HG03045 (cell line): ENCODE data around the gene SLC39A11.

ENCODE experiments used
- ATAC-seq: cut with Tn5 transposase; IDR thresholded peaks from one replicate; pipeline ENCODE4 v1.9.1; 2021; ENCODE audit warnings: mild to moderate bottlenecking, moderate library complexity; ENCODE audit not compliant: unreplicated experiment

Gene SLC39A11

GRCh38 chr17:73045724-73046123 is 46.8 kb downstream of the SLC39A11 start:
- ATAC-seq, result no peak

GRCh38 chr17:73043686-73044581 is 48.6 kb downstream of the SLC39A11 start:
- ATAC-seq, result no peak

DNA sequence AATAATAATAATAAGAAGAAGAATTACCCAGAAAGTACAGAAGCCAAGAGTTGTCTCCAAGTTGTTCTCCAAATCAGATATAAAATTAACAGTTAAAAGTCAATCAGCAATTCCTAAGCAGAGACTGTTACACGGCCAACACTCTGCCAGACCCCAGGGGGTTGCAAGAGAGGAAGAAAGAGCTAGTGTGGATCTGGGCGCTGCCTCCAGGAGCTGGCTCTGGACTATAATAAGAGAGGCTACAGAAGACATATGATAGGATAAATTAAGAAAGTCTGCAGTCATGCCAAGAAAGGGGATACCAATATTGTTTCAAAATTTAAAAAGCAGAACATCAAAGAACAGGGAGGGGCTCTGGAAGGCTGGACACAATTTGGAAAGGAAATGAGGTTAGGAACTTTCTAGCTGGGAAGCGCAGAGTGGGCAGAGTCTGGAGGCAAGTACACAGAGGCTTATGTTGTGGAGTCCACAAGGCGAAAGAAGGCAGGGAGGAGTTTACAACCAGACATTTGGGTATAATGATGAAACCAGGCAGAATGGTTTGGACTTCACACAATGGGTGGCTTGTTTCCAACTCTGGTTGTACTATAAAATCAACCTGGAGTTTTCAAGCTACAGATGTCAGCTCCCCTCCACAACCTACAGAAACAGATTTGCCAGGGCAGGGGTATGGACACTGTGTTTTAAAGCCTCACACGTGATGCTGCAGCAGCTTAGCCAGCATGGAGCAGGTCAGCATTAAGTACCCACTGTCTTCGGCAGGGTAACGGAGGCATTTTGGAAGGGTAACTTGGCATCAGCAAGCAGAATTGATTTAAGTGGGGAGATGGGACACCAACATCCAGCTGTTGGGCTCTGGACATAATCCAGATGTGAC is 49.4 kb downstream of the SLC39A11 start:
- no peak for ATAC-seq

DNA sequence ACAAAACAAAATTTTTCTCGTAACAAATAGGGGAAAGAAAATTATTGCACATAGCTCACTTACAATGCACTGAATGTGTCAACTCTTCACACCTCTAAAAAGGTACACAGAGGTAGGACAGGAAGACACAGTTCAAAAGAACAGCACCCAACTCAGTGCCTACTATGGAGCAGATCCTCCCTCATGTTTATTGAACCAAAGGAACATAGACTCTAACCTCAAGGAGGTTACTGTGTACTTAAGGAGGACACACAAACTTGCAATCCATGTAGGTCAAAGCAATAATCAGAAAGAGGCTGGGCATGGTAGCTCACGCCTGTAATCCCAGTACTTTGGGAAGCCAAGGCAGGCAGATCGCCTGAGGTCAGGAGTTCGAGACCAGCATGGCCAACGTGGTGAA is 50.3 kb downstream of the SLC39A11 start:
- ATAC-seq, result no peak

- no peak for ATAC-seq
Observed at GRCh38 chr17:73039282-73039681, 53.2 kb downstream of the SLC39A11 start.

DNA sequence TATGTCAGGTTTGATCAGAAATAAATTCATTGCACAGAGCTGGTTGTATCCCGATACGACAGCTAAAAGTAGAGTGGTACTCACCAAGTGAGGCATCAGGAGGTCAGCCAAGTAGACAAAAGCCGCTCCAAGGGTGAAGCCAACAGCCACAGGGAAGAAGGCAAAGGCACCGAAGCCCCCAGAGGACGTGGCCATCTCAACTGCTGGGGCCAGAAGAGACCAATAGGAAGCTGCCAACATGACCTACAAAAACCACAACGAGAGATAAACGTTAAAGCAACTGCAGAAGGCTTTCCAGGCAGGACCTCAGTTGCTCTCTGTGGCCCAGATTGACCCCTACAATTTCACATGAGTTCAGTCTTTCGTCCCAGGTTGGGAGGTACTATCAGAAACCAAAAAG is 61.0 kb downstream of the SLC39A11 start:
- ATAC-seq, result no peak

DNA sequence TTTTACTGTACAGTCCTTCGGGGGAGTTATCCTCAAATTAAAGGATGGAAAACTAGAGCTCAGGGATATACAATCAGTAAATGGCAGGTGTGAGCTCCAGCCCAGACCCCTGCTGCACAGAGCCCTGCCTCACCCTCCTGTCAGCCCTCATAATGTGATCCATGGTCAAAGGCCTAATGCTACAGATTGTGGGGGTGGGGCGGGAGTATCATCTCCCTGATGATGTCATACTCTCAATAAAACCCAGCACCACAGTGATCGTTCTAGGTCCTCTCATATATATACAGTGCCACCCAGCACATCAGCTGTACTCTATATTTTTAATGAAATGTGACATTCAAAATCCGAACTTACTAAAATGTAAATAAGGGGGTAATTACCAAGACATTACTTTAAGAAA is 61.5 kb downstream of the SLC39A11 start:
- ATAC-seq, result no peak

GRCh38 chr17:73030501-73030921 is 62.0 kb downstream of the SLC39A11 start:
- ATAC-seq, result no peak

- no peak for ATAC-seq
Observed at GRCh38 chr17:73029991-73030390, 62.5 kb downstream of the SLC39A11 start.

DNA sequence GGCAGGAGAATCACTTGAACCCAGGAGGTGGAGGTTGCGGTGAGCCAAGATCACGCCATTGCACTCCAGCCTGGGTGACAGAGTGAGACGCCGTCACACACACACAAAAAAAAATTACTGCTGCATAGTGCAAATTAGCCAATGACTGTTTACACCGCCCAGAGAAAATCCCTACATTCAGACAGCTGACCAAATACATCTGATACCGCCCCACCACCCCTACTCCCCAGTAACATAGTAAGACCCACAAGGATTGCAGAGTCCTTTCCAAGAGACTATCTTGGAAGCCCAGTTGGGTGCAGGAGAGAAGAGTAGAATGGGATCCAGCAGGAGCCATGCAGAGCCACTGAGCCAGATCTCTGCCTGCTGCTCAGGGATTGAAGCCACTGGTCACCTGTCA is 63.5 kb downstream of the SLC39A11 start:
- no peak for ATAC-seq

DNA sequence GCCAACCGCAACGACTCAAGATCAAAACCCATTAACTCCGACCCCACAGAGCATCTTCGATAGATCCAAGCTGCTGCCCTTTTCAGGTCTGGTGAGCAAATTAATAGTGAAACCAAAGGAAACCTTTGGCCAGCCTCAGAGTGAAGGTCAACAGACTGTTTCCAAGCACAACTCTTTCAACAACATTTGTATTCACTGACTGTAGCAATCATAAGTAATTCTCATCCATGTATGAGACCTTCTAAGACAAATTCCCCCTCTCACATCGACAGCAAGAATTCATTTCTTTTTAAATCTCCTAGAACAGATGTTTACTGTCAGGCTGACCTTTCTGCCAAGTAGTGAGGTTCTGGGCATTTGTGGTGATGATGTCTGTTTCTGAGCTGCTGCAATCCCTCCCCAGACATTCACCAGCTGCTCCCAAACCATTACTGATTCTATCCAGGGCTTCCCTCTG is 64.2 kb downstream of the SLC39A11 start:
- ATAC-seq, result no peak

DNA sequence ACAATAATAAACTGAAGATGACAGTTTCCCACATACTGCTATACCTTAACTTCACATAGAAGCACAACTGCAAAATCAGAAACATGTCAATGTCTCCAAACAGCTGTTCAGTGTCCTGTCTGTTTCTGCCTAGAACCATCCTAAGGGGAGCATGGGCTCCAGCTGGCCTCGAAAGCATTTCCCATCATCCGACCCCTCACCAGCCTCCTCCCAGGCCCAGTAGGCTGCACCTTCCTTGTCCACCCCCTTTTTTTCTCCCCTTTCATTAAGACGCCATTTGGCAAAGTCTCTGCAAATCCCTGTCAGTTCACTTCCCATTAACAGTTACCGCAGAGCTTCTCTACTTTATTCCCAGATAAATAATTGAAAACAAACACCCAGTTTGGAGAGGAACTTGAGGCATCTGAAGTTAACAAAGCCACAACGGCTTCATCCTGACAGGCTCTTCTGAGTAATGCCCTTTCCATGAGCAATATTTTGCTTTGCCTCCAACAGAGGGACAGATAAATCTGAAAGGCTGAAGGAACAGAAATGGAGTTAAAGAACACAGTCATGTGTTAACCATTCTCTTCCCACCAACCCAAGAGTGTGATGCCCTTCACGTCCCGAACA is 65.3 kb downstream of the SLC39A11 start:
- no peak for ATAC-seq

DNA sequence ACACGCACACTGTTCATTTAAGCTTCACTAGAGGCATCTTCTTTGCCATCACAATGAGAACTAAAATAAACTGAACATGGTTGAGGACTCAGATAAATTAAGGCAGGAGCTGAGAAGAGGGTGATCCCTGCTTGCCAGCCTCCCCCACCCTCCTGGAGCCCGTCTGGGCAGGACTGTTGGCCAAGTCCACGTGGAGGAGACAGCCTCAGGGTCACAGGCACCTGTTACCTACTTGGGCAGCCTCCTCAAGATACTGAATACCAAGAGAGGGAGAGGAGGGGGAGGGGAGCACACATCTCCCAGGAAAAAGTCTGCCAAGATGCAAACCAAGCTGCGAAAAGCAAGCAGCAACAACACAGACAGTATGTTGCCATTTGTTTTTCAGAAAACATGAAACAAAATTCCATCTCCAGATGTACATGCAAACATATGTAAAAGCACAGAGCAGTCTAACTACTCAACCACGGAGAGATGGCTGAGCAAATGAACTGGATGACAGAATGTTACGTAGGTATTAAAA is 67.4 kb downstream of the SLC39A11 start:
- ATAC-seq, result no peak

DNA sequence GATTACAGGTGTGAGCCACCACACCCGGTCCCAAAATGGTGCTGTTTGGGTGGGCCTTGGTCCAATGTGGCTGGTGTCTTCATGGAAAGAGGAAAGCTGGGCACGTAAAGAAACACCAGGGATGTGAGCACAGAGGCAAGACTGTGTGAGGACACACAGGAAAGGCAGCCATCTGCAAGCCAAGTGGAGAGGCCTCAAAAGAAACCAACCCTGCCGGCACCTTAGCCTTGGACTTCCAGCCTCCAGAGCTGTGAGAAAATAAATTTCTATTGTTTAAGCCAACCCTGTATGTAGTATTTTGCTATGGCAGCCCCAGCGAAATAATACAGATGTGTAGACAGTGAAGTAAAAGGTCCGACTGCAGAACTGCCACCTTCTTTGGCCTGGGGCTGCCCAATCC is 68.7 kb downstream of the SLC39A11 start:
- no peak for ATAC-seq

- no peak for ATAC-seq
Observed at GRCh38 chr17:73022694-73023093, 69.8 kb downstream of the SLC39A11 start.

DNA sequence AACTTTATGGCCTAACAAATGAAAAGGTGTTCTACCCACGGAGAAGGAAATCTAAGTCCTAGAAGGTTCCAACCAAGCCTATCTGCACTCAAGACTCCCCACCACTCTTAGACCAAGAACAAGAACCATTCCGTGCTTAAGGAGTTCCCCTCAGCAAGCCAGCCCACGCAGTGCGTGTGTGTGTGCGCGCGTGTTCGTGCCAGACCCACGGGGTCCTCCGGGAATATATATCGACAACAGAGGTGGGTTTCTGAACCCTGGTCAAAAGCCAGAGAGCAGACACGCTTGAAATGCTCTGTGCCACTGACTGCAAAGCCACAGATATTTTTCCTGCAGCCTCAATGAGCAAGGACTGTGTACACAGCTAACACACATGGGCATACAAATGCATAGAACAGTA is 70.7 kb downstream of the SLC39A11 start:
- no peak for ATAC-seq

DNA sequence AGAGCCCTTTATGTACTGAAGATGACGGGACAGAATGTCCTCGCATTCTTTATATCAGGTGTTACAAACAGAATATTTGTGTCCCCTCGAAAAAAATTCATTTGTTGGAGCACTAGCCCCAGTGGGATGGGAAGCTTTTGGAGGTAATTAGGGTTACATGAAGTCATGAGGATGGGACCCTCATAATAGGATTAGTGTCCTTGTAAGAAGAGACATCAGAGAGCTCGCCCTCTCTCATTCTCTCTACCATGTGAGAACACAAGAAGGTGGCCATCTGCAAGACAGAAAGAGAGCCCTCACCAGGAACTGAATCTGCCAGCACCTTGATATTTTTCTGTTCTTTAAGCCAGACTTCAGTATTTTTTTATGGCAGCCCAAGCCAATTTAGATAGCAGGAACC is 72.4 kb downstream of the SLC39A11 start:
- ATAC-seq, result no peak

DNA sequence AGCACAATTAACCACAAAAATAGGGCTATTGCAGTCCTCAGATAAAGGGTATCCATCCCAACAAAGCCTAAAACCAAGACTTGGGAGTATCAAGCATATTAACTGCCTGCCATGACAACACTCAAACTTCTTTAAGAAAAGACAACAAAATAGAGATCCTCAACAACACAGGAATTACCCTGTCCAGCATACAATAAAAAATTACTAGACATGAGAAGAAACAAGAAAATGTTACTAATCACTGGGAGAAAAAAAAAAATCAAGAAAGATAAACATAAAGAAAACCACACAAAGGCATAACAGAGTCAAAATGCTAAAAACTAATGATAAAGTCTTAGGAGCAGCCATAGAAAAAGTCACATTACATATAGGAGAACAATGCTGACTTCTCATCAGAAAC is 73.9 kb downstream of the SLC39A11 start:
- no peak for ATAC-seq

GRCh38 chr17:73017658-73018057 is 74.8 kb downstream of the SLC39A11 start:
- ATAC-seq, result no peak

DNA sequence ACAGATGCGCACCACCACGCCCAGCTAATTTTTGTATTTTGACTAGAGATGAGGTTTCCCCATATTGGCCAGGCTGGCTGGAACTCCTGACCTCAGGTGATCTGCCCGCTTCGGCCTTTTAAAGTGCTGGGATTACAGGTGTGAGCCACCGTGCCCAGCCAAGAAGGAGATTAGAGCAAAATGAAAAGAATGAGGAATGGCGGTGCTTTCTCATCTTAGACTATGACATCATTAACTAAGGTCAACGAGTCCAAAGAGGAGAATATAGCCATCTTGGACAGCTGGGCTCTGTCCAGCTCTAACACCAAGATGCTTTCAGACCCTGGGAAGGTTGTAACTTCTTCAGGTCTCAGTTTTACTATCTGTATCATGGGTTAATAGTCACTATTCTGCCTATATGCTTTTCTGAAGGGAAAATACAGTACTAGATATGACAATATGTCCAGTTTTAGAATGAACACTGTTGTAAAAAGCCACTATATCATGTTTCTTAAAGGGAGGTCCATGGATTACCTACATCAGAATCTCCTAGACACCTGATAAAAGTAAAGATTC is 76.7 kb downstream of the SLC39A11 start:
- ATAC-seq, result no peak
